ENCODE data around the gene SYNM. TPM values are rescaled to one million over a fixed set of nuclear protein-coding genes. Genes with fewer than 3 reads are reported as not detected.

Gene SYNM
- total and polyA plus RNA-seq, 2 experiments from 2014 or later = 9.7 to 13.8 TPM

GRCh38 chr15:99099661-99100060, 5.2 kb upstream of the SYNM start:
- no peaks in the 10 kb centered on the region for H3K9me2 ChIP-seq (replicated peaks; ENCODE audit: insufficient read depth)

GRCh38 chr15:99100245-99101173, 4.4 kb upstream of the SYNM start:
- Histone ChIP-seq H4K20me1 (ENCODE audit: insufficient read depth, poor library complexity, severe bottlenecking) (no peaks in the 10 kb centered on the region), H3K4me3 (peak overlapping the region; percentile 24), H3K4me1 (ENCODE audit: insufficient read depth) (no peaks in the 10 kb centered on the region), H2AFZ (peak overlapping the region; percentile 32), H3K27ac (no peak overlapping the region), H3K27me3 (peaks cover 33% of the 10 kb centered on the region), H3K36me3 (replicated peaks; ENCODE audit: insufficient read depth, low read depth) (no peaks in the 10 kb centered on the region), H3K9me3 (ENCODE audit: low read depth) (no peaks in the 10 kb centered on the region), H3K79me2 (no peaks in the 10 kb centered on the region), H3K9me2 (replicated peaks; ENCODE audit: insufficient read depth) (no peaks in the 10 kb centered on the region), H3K4me2 (peak overlapping the region; percentile 77)
- peak; percentile 92 for DNase-seq (ENCODE audit: low spot score)
- WGBS (ENCODE audit: low lambda C conversion rate, missing lambda C conversion rate) = 4% methylated on average over 50 of the region's 50 CpGs
- peak; percentile 90 for TF ChIP-seq CTCF (IDR thresholded peaks at IDR 0.05; ENCODE audit: poor library complexity)
- TF ChIP-seq EZH2phosphoT487 (IDR thresholded peaks at IDR 0.05; ENCODE audit: low read depth, severe bottlenecking, unreplicated experiment) = no peak

More at GRCh38 chr15:99099661-99100060, 5.2 kb upstream of the SYNM start:
- no peak overlapping the region for H2AFZ ChIP-seq
- no peaks in the 10 kb centered on the region for H3K36me3 ChIP-seq (replicated peaks; ENCODE audit: insufficient read depth, low read depth)
- no peak overlapping the region for H3K27ac ChIP-seq
- H3K27me3 ChIP-seq = peaks cover 33% of the 10 kb centered on the region
- no peak for DNase-seq (ENCODE audit: low spot score)
- no peak for TF ChIP-seq EZH2phosphoT487 (IDR thresholded peaks at IDR 0.05; ENCODE audit: low read depth, severe bottlenecking, unreplicated experiment)
- no peaks in the 10 kb centered on the region for H3K79me2 ChIP-seq
- H3K9me3 ChIP-seq (ENCODE audit: low read depth) = no peaks in the 10 kb centered on the region
- no peak overlapping the region for H3K4me3 ChIP-seq
- H4K20me1 ChIP-seq (ENCODE audit: insufficient read depth, poor library complexity, severe bottlenecking) = no peaks in the 10 kb centered on the region
- H3K4me1 ChIP-seq (ENCODE audit: insufficient read depth) = no peaks in the 10 kb centered on the region
- no peak overlapping the region for H3K4me2 ChIP-seq
- whole genome bisulfite sequencing (ENCODE audit: low lambda C conversion rate, missing lambda C conversion rate) = 87% methylated on average over 7 of the region's 7 CpGs

GRCh38 chr15:99101501-99101900, 3.4 kb upstream of the SYNM start:
- DNase-seq (ENCODE audit: low spot score) = no peak
- Histone ChIP-seq H3K4me2 (no peak overlapping the region), H3K4me3 (no peak overlapping the region), H3K9me2 (replicated peaks; ENCODE audit: insufficient read depth) (no peaks in the 10 kb centered on the region), H3K9me3 (ENCODE audit: low read depth) (no peaks in the 10 kb centered on the region), H2AFZ (no peak overlapping the region), H3K79me2 (no peaks in the 10 kb centered on the region), H4K20me1 (ENCODE audit: insufficient read depth, poor library complexity, severe bottlenecking) (no peaks in the 10 kb centered on the region), H3K27me3 (peaks cover 41% of the 10 kb centered on the region), H3K27ac (no peak overlapping the region), H3K36me3 (replicated peaks; ENCODE audit: insufficient read depth, low read depth) (no peaks in the 10 kb centered on the region), H3K4me1 (ENCODE audit: insufficient read depth) (peaks cover 5% of the 10 kb centered on the region)
- TF ChIP-seq CTCF (IDR thresholded peaks at IDR 0.05; ENCODE audit: poor library complexity) = no peak
- TF ChIP-seq EZH2 (IDR thresholded peaks at IDR 0.05; ENCODE audit: borderline replicate concordance) = no peak
- no peak for TF ChIP-seq EZH2phosphoT487 (IDR thresholded peaks at IDR 0.05; ENCODE audit: low read depth, severe bottlenecking, unreplicated experiment)
- WGBS (ENCODE audit: low lambda C conversion rate, missing lambda C conversion rate) = 92% methylated on average over 7 of the region's 7 CpGs

All from hepatocyte (in vitro differentiated cells).